ENCODE data around the gene CAPS2. TPM values are rescaled to one million over a fixed set of nuclear protein-coding genes. Genes with fewer than 3 reads are reported as not detected.

The CAPS2 gene
- total and polyA plus RNA-seq, 8 donors = 1.3 to 74.7 (median 2.7) TPM

DNA sequence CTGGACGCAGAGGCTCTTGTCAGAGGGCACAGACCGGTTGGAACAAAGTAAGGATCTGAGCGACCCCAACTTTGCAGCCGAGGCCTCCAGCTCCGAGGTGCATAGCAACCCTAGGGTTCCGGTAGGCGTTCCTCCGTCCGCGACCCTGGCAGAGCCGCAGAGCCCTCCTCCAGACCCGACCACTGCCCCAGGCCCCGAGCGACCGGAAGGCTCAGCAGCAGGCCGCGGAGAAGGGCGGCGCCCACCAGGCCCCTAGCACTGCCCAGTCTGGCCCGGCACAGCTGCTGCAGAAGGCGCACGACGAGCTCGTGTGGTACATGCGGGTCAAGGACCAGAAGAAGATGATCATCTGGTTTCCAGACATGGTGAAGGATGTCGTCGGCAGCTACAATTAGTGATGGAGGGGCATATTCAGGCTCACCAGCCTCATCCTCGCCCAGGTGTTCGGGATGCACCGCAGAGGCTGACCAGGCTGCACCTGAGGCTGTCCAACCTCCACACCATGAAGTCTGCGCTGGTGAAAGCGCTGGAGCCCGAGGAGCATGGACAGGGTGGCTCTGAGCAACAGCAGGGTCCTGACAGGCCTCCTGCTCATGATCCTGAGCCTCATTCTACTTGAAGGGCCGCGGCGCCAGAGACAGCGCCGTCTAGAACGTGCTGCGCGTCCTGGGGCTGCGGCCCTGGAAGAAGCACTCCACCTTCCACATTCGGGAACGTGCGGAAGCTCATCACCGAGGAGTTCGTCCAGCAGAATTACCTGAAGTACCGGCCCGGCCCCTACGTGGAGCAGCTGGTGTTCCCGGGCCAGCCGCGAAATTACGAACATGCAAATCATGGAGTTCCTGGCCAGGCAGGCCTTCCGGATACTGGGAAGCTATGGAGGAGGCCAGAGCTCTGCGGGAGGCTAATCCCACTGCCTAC, 24.5 kb downstream of the CAPS2 start:
- WGBS, 5 donors = 91 to 96% (median 95%) methylated on average over 32 to 56 of the region's 56 CpGs
- Histone ChIP-seq H3K9me3 (no peaks in the 10 kb centered on the region), H3K27ac (no peak overlapping the region), H3K4me1 (no peaks in the 10 kb centered on the region), H3K4me3 (no peak overlapping the region), H3K36me3 (peaks cover 0 to 29% (median 12%) of the 10 kb centered on the region in 4 donors), H3K27me3 (no peaks in the 10 kb centered on the region)
- TF ChIP-seq EP300 (IDR thresholded peaks at IDR 0.05) (no peak), POLR2AphosphoS5 (IDR thresholded peaks at IDR 0.05) (no peak), POLR2A (IDR thresholded peaks at IDR 0.05) (no peak)
- TF ChIP-seq, protein P1, sequence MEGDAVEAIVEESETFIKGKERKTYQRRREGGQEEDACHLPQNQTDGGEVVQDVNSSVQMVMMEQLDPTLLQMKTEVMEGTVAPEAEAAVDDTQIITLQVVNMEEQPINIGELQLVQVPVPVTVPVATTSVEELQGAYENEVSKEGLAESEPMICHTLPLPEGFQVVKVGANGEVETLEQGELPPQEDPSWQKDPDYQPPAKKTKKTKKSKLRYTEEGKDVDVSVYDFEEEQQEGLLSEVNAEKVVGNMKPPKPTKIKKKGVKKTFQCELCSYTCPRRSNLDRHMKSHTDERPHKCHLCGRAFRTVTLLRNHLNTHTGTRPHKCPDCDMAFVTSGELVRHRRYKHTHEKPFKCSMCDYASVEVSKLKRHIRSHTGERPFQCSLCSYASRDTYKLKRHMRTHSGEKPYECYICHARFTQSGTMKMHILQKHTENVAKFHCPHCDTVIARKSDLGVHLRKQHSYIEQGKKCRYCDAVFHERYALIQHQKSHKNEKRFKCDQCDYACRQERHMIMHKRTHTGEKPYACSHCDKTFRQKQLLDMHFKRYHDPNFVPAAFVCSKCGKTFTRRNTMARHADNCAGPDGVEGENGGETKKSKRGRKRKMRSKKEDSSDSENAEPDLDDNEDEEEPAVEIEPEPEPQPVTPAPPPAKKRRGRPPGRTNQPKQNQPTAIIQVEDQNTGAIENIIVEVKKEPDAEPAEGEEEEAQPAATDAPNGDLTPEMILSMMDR (IDR thresholded peaks at IDR 0.05) = no peak
- intact Hi-C loops (cut with DNase I; ENCODE audit: low total_unique reads) = no loop called here
- no peak for DNase-seq

- no peak overlapping the region for H3K4me3 ChIP-seq
- H3K36me3 ChIP-seq = peaks cover 0 to 29% (median 12%) of the 10 kb centered on the region in 4 donors
- no peak for DNase-seq
- no peaks in the 10 kb centered on the region for H3K4me1 ChIP-seq
- no peak for TF ChIP-seq POLR2A (IDR thresholded peaks at IDR 0.05)
- intact Hi-C loops (cut with DNase I; ENCODE audit: low total_unique reads) = no loop called here
- no peaks in the 10 kb centered on the region for H3K9me3 ChIP-seq
- no peaks in the 10 kb centered on the region for H3K27me3 ChIP-seq
- no peak overlapping the region for H3K27ac ChIP-seq
These were observed 27.3 kb downstream of the CAPS2 start for GRCh38 chr12:75302781-75303180.

DNA sequence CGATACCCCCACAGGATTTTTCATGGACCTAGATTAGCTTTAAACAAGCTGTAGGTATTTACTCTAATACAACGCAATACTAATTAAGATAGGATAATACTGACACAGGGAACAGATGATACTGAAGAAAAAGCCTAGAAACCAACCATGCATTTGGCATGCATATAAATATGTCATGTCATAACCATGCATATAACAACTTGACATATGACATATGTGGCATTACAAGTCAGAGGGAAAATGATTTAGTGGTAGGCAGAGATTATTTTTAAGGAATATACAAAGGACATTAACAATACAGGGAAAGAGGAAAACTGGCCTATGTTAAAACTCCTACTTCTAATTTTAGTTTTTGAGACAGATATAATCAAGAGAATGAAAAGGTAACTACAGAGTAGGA, 27.9 kb downstream of the CAPS2 start:
- TF ChIP-seq, protein P1 (IDR thresholded peaks at IDR 0.05) = no peak
- no peak for TF ChIP-seq EP300 (IDR thresholded peaks at IDR 0.05)
- no peak for TF ChIP-seq POLR2A (IDR thresholded peaks at IDR 0.05)
- no peak for TF ChIP-seq POLR2AphosphoS5 (IDR thresholded peaks at IDR 0.05)
- Histone ChIP-seq H3K36me3 (peaks cover 0 to 29% (median 12%) of the 10 kb centered on the region in 4 donors), H3K27me3 (no peaks in the 10 kb centered on the region), H3K27ac (no peak overlapping the region), H3K9me3 (no peaks in the 10 kb centered on the region), H3K4me3 (no peak overlapping the region), H3K4me1 (no peaks in the 10 kb centered on the region)
- DNase-seq = no peak
- intact Hi-C loops (cut with DNase I; ENCODE audit: low total_unique reads) = no loop called here
- WGBS, 5 donors = 88 to 97% (median 93%) methylated on average over 2 of the region's 2 CpGs

GRCh38 chr12:75294797-75295196, 35.3 kb downstream of the CAPS2 start:
- intact Hi-C loops (cut with DNase I; ENCODE audit: low total_unique reads) = no loop called here

DNA sequence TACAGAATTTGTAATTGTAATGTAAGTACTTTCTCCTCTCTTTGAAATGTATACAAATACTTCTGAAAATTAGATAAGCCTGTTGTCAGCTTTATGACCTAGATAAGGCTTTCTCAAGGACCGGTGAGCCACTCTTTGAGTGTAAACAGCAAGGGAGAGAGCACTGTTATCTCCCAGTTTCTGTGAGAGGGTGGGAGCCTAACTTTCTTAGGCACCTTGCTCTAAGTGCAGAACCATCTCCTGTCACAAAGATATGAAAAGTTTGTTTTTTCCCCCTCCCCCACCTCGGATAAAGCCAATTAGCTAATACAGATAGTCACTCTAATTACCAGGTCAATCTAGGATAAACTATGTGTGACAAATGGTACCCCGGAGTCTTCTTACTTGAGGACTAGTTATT, 35.8 kb downstream of the CAPS2 start:
- no peak for DNase-seq
- Histone ChIP-seq H3K27me3 (no peaks in the 10 kb centered on the region), H3K27ac (no peak overlapping the region), H3K4me3 (no peak overlapping the region), H3K36me3 (no peaks in the 10 kb centered on the region), H3K4me1 (no peaks in the 10 kb centered on the region), H3K9me3 (no peaks in the 10 kb centered on the region)
- 18 to 30% (median 25%) methylated on average over 3 of the region's 3 CpGs for WGBS, 5 donors
- intact Hi-C loops (cut with DNase I; ENCODE audit: low total_unique reads) = no loop called here
- no peak for TF ChIP-seq POLR2AphosphoS5 (IDR thresholded peaks at IDR 0.05)
- TF ChIP-seq, protein P1 (IDR thresholded peaks at IDR 0.05) = no peak
- no peak for TF ChIP-seq EP300 (IDR thresholded peaks at IDR 0.05)
- TF ChIP-seq POLR2A (IDR thresholded peaks at IDR 0.05) = no peak

More at GRCh38 chr12:75294797-75295196, 35.3 kb downstream of the CAPS2 start:
- TF ChIP-seq POLR2A (IDR thresholded peaks at IDR 0.05) = no peak
- TF ChIP-seq EP300 (IDR thresholded peaks at IDR 0.05) = no peak
- TF ChIP-seq POLR2AphosphoS5 (IDR thresholded peaks at IDR 0.05) = no peak
- Histone ChIP-seq H3K36me3 (no peaks in the 10 kb centered on the region), H3K4me1 (no peaks in the 10 kb centered on the region), H3K27ac (no peak overlapping the region), H3K4me3 (no peak overlapping the region), H3K9me3 (no peaks in the 10 kb centered on the region), H3K27me3 (no peaks in the 10 kb centered on the region)
- no peak for DNase-seq
- WGBS, 5 donors = 55 to 69% (median 61%) methylated on average over 3 of the region's 3 CpGs

Data from stomach (tissue), 9 donors.